GM23338 (cell line): Measurements from ENCODE around the gene CHCHD3. TPM values are rescaled to one million over a fixed set of nuclear protein-coding genes. Genes with fewer than 3 reads are reported as not detected.
A peak's percentile ranks its signal among the peaks of the same experiment; 100 is the strongest.

Experiments used
- ATAC-seq: fragments of 200-7000 bp; cut with Tn5 transposase; 3 replicates; pipeline ENCODE4 v1.9.1; 2020
- DNase-seq: peaks from one replicate; pipeline ENCODE4 v3.0.0-alpha.2; 2015; ENCODE audit warnings: low spot score
- H2AFZ ChIP-seq: fragments of 200-600 bp; sonication (generic); 2 replicates; pipeline ENCODE4 v1.8.0; 2016; ENCODE audit warnings: antibody characterized with exemption, mild to moderate bottlenecking, moderate library complexity
- H3F3A ChIP-seq: fragments of 200-600 bp; sonication (generic); replicated peaks from 2 replicates; pipeline ENCODE4 v1.8.0; 2017; ENCODE audit warnings: antibody characterized with exemption, mixed run types, low read depth
- H3K27ac ChIP-seq: fragments of 200-600 bp; sonication (generic); 2 replicates; pipeline ENCODE4 v1.6.1; 2016; ENCODE audit warnings: low read depth
- H3K27me3 ChIP-seq: fragments of 200-600 bp; sonication (generic); 2 replicates; pipeline ENCODE4 v1.8.0; 2016; ENCODE audit warnings: mild to moderate bottlenecking, mixed run types, moderate library complexity; ENCODE audit not compliant: insufficient read depth
- H3K36me3 ChIP-seq: fragments of 200-600 bp; sonication (generic); 2 replicates; pipeline ENCODE4 v1.8.0; 2016; ENCODE audit warnings: mild to moderate bottlenecking; ENCODE audit not compliant: insufficient read depth
- H3K4me1 ChIP-seq: fragments of 200-600 bp; sonication (generic); 2 replicates; pipeline ENCODE4 v1.8.0; 2016; ENCODE audit warnings: mild to moderate bottlenecking, moderate library complexity; ENCODE audit not compliant: insufficient read depth
- H3K4me2 ChIP-seq: fragments of 200-600 bp; sonication (generic); 2 replicates; pipeline ENCODE4 v1.7.1; 2017; ENCODE audit warnings: mixed run types
- H3K4me3 ChIP-seq: fragments of 200-600 bp; sonication (generic); 2 replicates; pipeline ENCODE4 v1.6.1; 2016; ENCODE audit warnings: mixed run types
- H3K79me2 ChIP-seq: fragments of 200-600 bp; sonication (generic); replicated peaks from 2 replicates; pipeline ENCODE4 v1.8.0; 2017; ENCODE audit warnings: mild to moderate bottlenecking; ENCODE audit not compliant: insufficient read depth
- H3K9me2 ChIP-seq: fragments of 200-600 bp; sonication (generic); 2 replicates; pipeline ENCODE4 v1.8.0; 2017; ENCODE audit not compliant: insufficient read depth
- H4K20me1 ChIP-seq: fragments of 200-600 bp; sonication (generic); replicated peaks from 2 replicates; pipeline ENCODE4 v1.8.0; 2017; ENCODE audit warnings: mild to moderate bottlenecking; ENCODE audit not compliant: insufficient read depth
- H3K27ac Mint-ChIP-seq: 2 replicates; pipeline ENCODE4 v1.8.0; 2020; ENCODE audit warnings: inconsistent platforms, mild to moderate bottlenecking, moderate library complexity, mixed read lengths
- H3K27me3 Mint-ChIP-seq: 3 replicates; pipeline ENCODE4 v1.8.0; 2022; ENCODE audit warnings: low read depth, mild to moderate bottlenecking, moderate library complexity, mixed read lengths, inconsistent platforms; ENCODE audit not compliant: insufficient read depth, poor library complexity
- H3K36me3 Mint-ChIP-seq: 3 replicates; pipeline ENCODE4 v1.8.0; 2021; ENCODE audit warnings: low read depth, mild to moderate bottlenecking, inconsistent platforms, moderate library complexity, mixed read lengths
- H3K4me1 Mint-ChIP-seq: 3 replicates; pipeline ENCODE4 v1.8.0; 2020; ENCODE audit warnings: mild to moderate bottlenecking, inconsistent platforms, mixed read lengths
- H3K4me3 Mint-ChIP-seq: 3 replicates; pipeline ENCODE4 v1.8.0; 2021; ENCODE audit warnings: moderate library complexity, mild to moderate bottlenecking, inconsistent platforms, mixed read lengths
- H3K9me3 Mint-ChIP-seq: 3 replicates; pipeline ENCODE4 v1.8.0; 2020; ENCODE audit warnings: moderate library complexity, mild to moderate bottlenecking, inconsistent platforms, mixed read lengths
- CTCF ChIP-seq, 2 experiments: fragments of 200-600 bp in 1 of 2; sonication (generic) in 1 of 2; conservative IDR thresholded peaks; 2 replicates each; pipeline versions ENCODE4 v1.5.1 to v1.6.1; 2016 to 2017; ENCODE audit warnings: antibody characterized with exemption in 2 of 2, low read depth in 2 of 2, mild to moderate bottlenecking in 2 of 2, moderate library complexity in 1 of 2
- EZH2 ChIP-seq: fragments of 200-600 bp; sonication (generic); IDR thresholded peaks from one replicate; pipeline ENCODE4 v1.8.0; 2017; ENCODE audit warnings: antibody characterized with exemption, mild to moderate bottlenecking, low read depth; ENCODE audit not compliant: unreplicated experiment
- JUNB ChIP-seq: IDR thresholded peaks from one replicate; pipeline ENCODE4 v1.6.1; 2016; ENCODE audit warnings: antibody characterized with exemption; ENCODE audit not compliant: unreplicated experiment
- NANOG ChIP-seq: IDR thresholded peaks from 2 replicates; pipeline ENCODE4 v1.6.1; 2016; ENCODE audit warnings: antibody characterized with exemption, borderline replicate concordance
- POLR2AphosphoS5 ChIP-seq: IDR thresholded peaks from 2 replicates; pipeline ENCODE4 v1.6.1; 2016; ENCODE audit warnings: antibody characterized with exemption, low read depth
- REST ChIP-seq: IDR thresholded peaks from one replicate; pipeline ENCODE4 v1.6.1; 2018; ENCODE audit warnings: antibody characterized with exemption; ENCODE audit not compliant: unreplicated experiment
- ZNF114 ChIP-seq: fragments of 250-450 bp; sonication (Bioruptor Pico); IDR thresholded peaks from 2 replicates; pipeline ENCODE4 v1.5.0; 2020; ENCODE audit warnings: mild to moderate bottlenecking, moderate library complexity
- polyA plus RNA-seq: library from polyadenylated mRNA; unstranded; fragments of >200 nt; fragmentation: Nextera tagmentation; extraction: Ambion mirVana; gene quantifications from 2 replicates; pipeline ENCODE4 v1.2.1, GENCODE V29; 2016
- total RNA-seq: library from RNA; depleted of rRNA; stranded (reverse); fragments of >200 nt; shearing (Covaris generic); gene quantifications from 2 replicates; pipeline ENCODE4 v1.2.3, GENCODE V29; 2014

CHCHD3 gene
- total and polyA plus RNA-seq, 2 experiments from 2014 or later, result 107 to 131 TPM

- peaks cover 4% of the 10 kb centered on the region; the same call in 1 of the 2 replicates for H3K4me1 ChIP-seq
- peak overlapping the region; percentile 3; the same call in 1 of the 2 replicates for H2AFZ ChIP-seq
- H3K36me3 ChIP-seq, result 0 out of 2 replicates have a peak, but pooled peaks cover 4% of the 10 kb centered on the region
- no peak overlapping the region for H3K27ac Mint-ChIP-seq
- 0 out of 2 replicates have a peak, but pooled peaks cover 6% of the 10 kb centered on the region for H3K9me2 ChIP-seq
- peaks cover 13% of the 10 kb centered on the region for H3K9me3 Mint-ChIP-seq
- ATAC-seq, result peak; percentile 51
- no peaks in the 10 kb centered on the region for H3F3A ChIP-seq
- H3K79me2 ChIP-seq, result no peaks in the 10 kb centered on the region
- no peaks in the 10 kb centered on the region for H4K20me1 ChIP-seq
- 0 out of 4 replicates have a peak, but pooled peaks of 1 of the 2 experiments have one; percentile 19 for TF ChIP-seq CTCF (conservative IDR thresholded peaks at IDR 0.05; ENCODE audit: low read depth in 2 of 2)
- TF ChIP-seq ZNF114 (CRISPR knock-in tag), result no peak
- no peak overlapping the region for H3K4me3 Mint-ChIP-seq
- no peak overlapping the region for H3K4me3 ChIP-seq
- H3K27me3 Mint-ChIP-seq, result peaks cover 2% of the 10 kb centered on the region
- no peaks in the 10 kb centered on the region; the same call in 2 of the 3 replicates for H3K36me3 Mint-ChIP-seq
- no peak overlapping the region for H3K4me2 ChIP-seq
- peak; percentile 21 for DNase-seq
- H3K27me3 ChIP-seq, result no peaks in the 10 kb centered on the region
- peaks cover 13% of the 10 kb centered on the region for H3K4me1 Mint-ChIP-seq
- H3K27ac ChIP-seq, result no peak overlapping the region
Measured at GRCh38 chr7:132771301-132771730, 310.6 kb downstream of the CHCHD3 start.

- Histone ChIP-seq H3F3A (no peaks in the 10 kb centered on the region), H4K20me1 (no peaks in the 10 kb centered on the region), H3K4me2 (no peak overlapping the region), H2AFZ (no peak overlapping the region), H3K27ac (no peak overlapping the region), H3K4me1 (peaks cover 4% of the 10 kb centered on the region; the same call in 1 of the 2 replicates), H3K79me2 (no peaks in the 10 kb centered on the region), H3K4me3 (no peak overlapping the region), H3K9me2 (0 out of 2 replicates have a peak, but pooled peaks cover 6% of the 10 kb centered on the region), H3K27me3 (no peaks in the 10 kb centered on the region), H3K36me3 (0 out of 2 replicates have a peak, but pooled peaks cover 4% of the 10 kb centered on the region)
- Mint-ChIP-seq H3K4me3 (no peak overlapping the region), H3K27me3 (peaks cover 6% of the 10 kb centered on the region), H3K27ac (no peak overlapping the region), H3K36me3 (no peaks in the 10 kb centered on the region; the same call in 2 of the 3 replicates), H3K9me3 (peaks cover 13% of the 10 kb centered on the region), H3K4me1 (peaks cover 13% of the 10 kb centered on the region)
- ATAC-seq (no peak), DNase-seq (no peak)
- TF ChIP-seq POLR2AphosphoS5 (no peak), EZH2 (no peak), JUNB (no peak), REST (no peak), NANOG (no peak)
Measured at GRCh38 chr7:132770055-132770454, 311.8 kb downstream of the CHCHD3 start.
